GM21390 (cell line): ENCODE measurements around the gene MC4R.
"Not testable (repeated sequence)": the region's sequence is repeated elsewhere in the genome, so short reads cannot be mapped to it uniquely, and the experiment has no call there.

ENCODE experiments used
- ATAC-seq: cut with Tn5 transposase; IDR thresholded peaks from one replicate; pipeline ENCODE4 v1.9.1; 2021; ENCODE audit not compliant: unreplicated experiment

The MC4R gene

DNA sequence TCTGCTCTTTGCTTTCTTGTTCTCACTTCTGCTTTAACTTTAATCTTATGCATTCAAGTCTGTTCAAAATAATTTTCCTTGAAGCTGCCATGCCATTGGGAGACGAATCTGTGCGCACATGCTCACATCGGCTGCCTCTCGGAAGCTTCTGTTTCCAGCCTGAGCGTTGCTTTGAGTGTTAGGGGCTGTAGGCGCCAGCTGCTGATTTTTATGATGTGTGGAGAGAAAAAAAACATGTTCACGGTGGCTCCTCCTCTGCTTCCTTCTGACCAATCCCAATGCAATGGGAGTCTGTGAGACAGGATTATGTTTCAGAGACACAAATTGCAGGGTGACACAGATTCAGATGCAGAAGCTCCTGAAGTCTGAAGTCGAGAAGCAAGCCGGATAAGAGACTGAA is at the start of gene MC4R:
TSS of gene MC4R (minus strand) at position 180 of the 400 bp plus-strand sequence. CDS start 426 bp downstream, outside the sequence.
- no peak for ATAC-seq

DNA sequence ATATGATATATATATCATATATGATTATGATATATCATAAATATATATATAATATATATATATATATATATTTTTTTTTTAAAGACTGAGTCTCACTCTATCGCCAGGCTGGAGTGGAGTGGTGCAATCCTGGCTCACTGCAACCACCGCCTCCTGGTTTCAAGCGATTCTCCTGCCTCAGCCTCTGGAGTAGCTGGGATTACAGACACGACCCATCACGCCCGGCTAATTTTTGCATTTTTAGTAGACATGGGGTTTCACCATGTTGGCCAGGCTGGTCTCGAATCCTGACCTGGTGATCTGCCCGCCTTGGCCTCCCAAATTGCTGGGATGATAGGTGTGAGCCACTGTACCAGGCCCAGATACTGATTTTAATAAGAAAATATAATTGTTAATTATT is 49.7 kb upstream of the MC4R start:
- ATAC-seq: not testable (repeated sequence)

DNA sequence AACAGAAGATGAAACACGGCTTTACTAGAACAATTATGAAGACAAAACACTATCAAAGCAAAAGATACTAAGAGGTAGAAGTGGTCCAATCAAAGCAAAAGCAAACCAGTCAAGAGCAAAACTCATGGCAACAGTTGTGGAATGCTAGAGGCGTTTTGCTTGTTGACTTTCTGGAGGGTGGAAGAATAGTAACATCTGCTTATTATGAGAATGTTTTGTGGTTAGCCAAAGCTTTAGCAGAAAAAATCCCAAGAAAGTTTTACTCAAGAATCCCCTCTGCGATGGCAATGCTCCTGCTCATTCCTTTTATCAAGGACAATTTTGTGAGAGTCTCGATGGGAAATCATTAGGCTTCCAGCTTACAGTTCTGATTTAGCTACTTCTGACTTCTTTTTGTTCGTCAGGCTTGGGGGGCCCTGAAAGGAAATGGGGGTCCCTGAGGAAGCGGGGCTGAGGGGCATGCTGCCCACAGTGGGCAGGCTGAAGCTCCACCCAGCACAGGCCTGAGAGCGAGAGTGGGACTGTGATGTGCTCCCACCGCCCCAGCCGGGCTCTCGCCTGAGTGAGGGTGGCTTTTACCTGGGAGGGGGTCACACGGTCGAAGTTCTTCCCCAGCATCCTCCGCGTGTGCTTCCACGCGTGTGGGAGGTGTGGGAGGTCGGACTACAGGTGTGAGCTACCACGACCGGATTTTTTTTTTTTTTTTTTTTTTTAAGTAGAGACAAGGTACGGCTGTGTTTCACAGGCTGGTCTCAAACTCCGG is 49.0 kb upstream of the MC4R start:
- ATAC-seq: no peak

DNA sequence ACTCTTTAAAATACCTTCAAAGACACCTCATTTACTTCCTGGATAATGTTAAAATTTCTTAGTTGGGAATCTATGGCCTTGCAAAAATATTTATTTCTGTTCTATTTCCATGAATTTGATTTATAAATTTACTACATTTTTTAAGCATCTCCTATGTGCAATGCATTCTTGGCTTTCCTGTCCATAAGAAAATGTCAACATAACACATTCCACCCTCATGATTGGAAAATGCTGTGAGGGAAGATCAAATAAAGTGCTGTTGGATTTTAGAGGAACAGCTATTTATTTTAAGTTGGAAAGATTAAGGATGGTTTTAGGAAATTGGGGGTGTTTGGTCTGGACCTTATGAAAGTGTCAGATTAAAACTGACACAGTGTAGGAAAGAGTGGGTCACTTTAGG is 45.4 kb upstream of the MC4R start:
- ATAC-seq: no peak

DNA sequence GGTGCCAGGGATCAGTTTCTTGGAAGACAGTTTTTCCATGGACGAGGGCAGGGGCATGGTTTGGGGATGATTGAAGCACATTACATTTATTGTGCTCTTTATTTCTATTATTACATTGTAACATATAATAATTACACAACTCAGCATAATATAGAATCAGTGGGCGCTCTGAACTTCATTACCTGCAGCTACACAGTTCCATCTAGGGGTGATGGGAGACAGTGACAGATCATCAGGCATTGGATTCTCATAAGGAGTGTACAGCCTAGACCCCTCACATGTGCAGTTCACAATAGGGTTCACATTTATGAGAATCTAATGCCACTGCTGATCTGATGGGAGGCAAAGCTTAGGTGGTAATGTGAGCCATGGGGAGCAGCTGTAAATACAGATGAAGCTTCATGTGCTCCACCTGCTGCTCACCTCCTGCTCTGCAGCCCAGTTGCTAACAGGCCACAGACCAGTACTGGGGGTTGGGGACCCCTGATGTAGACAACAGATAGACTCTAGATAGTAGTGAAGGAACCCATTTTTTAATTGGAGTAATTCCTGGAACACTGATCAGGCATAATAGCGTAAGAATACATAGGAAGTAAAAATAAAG is 41.5 kb upstream of the MC4R start:
- peak; percentile 66 for ATAC-seq

DNA sequence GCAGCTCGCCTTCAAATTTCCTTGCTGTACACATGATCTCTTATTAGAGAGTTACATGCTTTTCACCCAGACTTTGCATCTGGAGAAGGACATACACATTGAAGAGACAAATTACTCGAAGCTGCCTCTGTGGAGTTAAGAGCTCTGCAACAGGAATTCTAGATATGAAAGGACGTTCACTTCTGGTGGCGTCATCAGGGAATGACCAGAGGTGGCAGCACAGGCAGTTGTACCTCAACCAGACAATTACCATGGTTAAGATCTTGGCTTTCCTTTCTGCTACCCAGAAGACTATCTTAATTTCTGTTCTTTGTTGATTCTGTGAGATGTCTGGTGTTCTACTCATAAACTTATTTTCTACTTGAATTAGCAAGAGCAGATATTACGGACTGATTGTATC is 39.1 kb upstream of the MC4R start:
- no peak for ATAC-seq

DNA sequence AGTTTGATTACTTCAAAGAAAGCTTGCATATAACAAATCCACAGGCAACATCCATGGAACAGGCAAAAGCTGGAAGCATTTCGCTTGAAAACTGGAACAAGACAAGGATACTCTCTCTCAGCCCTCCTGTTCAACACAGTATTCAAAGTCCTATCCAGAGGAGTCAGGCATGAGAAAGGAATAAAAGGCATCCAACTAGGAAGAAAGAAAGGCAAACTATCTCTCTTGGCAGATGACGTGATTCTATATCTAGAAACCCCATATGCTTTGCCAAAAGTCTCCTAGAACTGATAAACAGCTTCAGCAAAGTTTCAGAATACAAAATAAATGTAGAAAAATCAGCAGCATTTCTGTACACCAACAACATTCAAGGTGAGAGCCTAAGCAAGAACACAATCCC is 34.1 kb upstream of the MC4R start:
- no peak for ATAC-seq

DNA sequence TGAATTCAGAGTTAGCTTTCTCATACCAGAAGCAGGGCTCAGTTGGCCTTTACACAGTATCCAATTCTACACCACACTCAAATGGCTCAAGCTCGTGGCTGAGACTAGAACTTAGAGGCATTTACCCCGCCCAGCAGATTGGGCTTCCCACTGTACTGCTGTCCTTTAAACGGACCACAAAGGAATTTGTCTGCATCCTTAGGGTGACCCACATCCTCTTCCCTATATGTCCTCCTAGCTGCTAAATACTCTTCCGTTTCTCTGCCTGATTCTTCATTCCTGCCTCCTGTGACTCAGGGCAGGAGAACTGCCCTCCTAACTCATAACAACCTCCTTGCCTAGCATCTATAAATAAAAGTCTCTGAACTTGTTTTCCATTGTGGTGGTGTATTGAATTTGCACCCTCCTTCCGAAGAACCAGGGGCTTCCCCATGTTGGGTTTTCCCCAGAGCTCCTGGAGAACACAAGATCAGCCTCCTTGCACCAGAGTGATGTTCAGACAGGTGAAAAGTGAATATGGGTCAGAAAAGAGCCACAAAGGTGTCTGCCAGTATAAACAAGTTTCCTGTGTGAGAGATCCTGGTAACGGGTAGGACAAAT is 32.0 kb upstream of the MC4R start:
- ATAC-seq: no peak

DNA sequence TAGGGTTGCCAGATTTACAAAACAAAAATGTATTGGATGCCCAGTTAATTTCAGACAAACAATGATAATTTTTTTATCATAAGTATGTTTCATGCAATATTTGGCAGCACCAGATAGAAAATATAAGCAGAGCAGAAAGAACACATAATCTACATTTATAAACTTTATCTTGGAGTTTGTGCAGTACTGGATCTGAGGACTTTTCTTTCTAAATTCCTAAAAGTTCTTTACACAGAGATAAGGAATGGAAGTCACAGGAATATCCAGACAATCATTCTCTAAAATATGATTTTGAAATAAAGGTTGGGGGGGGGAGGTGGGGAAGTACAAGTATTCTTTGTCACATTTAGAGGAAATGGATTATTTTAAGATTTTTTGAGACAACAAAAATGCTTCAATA is 28.8 kb upstream of the MC4R start:
- no peak for ATAC-seq

DNA sequence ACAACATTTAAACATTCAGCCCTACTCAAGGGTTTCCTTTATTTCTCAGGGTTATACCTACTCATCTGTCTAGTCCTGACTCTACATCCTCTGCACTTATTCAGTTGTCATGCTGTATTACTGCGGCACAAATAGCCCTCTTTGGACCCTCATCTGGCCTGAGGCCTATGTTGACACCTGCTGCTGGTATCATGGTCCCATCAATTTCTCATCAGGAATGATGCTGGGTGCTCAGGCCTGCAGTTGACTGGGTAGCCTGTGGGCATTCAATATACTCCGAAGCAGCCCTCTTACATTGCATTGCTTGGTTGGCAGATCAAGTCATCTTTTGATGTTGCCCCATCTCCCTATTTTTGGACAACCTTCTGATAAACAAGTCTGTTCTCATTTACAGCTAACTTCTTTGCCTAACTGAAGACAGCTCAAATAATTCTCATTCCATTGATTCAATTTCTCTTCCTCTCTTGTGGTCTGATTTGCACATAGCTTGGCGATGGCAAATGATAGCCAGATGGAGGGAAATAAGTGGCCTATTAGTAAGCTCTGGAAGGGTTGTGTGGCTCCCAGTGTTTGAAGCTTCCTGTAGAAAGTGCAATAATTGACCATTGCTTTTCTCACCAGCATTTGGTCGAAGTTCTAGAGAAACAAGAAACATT is 19.1 kb upstream of the MC4R start:
- no peak for ATAC-seq

DNA sequence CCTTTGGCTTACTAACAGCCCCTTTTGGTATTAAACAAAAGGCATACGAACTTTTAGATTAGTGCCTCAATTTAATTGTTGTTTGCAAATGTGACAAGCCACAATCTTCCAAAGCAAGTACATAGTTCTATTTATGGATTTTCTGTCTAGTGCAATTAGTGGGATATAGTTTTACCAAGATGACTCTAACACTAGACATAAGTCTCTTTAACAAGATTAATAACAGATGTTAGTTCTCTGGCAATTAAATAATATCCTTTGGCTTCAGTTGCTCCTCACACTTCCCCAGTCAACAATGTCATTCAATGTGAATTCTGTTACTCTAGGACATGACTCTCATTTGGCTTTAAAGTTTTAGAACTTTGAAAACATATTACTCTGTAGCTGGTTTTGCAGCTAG is 16.7 kb upstream of the MC4R start:
- ATAC-seq: no peak

DNA sequence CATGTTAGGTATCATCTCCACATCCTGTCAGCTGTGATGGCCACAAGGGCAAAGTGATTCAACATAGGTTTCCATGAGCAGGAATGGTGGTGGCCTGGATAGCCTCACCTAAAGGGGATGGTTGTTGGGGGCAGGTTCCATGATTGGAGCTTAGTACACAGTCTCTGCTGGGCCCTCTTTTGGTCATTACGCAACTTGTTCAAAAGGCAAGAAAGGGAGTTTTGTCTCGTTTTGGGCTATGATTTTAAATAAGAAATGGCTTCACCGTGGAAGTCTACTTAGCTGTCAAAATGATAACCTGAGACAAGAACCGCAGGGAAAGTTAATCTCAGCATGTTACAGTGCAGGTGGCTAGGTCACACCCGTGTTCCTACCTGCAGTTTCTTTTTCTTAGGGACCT is 13.1 kb upstream of the MC4R start:
- ATAC-seq: no peak

DNA sequence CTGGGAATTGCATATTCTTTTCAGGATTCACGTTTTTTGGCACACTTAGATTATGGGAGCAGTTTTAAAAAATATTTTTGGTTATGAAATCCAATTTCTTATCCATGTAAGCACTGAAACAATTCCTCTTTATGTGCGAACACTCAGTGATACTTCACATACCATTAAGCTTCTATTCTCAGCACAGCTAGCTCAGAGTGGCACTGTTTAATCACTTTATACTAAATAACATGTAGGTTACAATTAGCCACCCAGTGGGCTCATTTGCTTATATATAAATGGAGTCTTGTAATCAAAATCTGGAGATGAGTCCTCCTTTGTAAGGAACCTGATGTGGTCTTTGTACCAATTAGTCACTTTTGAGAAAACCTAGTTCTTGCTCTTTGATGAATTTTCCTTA is 11.3 kb upstream of the MC4R start:
- no peak for ATAC-seq

DNA sequence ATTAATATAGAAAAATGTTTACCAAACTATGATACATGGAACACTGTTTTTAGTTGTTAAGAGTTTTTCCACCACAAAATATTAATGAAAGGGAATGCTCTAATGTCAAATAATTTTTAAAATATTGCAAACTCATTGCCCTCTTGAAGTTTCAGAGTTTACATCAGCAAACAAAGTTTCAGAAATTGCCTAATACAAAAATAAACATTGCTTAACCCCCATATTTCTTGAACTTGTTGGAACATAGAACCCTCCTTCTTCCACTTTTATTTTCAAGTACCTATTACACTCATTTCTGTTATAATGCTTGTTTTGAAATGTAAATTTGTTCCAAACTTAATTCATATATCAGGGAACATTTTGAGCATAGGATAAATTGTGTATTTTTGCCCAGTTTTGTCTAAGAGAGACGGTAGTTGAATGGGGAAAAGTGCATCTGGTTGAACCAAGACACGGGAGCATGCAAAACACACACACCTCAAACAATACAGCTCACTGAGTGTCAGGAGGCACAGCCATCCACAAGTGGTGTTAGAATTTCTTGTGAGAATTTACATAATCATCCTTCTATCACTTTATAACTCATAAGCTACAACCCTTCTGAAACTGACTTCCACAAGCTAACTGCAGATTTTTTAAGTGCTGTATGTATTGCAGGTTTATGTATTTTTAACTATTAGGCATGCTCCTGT is 5.3 kb upstream of the MC4R start:
- ATAC-seq: no peak

DNA sequence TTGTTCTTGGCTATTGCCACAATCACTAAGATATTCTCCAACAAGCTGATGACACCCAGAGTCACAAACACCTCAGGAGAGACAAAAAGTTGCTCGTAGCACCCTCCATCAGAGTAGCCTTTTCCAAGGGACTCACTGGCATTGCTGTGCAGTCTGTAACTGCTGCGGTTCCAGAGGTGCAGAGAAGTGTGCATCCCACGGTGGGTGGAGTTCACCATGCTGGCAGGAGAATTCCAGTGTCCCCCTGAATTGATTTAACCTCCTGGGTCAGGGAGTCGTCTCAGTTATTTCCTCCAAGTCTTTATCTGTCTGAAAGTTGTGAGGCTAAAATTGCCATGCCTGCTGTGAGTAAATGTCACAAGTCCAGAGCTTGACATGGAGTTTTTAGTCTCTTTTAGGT is 443 bp downstream of the MC4R start:
- no peak for ATAC-seq

DNA sequence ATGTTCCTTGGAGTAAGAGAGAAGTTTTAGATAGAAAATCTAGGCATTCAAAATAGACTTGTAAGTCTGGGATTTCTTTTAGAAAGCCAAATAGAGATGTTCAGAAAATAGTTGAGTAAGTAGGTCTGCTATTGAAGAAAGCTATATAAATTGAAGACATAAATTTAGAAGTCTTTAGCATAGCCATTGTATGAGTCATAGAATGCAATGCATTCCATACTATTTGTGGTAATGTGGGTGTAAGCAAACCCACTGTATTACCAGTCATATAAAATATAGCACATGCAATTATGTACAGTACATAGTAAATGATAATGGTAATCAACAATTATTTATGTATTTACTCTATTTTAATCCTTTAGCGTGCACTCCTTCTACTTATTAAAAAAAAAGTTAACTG is 14.1 kb downstream of the MC4R start:
- no peak for ATAC-seq

DNA sequence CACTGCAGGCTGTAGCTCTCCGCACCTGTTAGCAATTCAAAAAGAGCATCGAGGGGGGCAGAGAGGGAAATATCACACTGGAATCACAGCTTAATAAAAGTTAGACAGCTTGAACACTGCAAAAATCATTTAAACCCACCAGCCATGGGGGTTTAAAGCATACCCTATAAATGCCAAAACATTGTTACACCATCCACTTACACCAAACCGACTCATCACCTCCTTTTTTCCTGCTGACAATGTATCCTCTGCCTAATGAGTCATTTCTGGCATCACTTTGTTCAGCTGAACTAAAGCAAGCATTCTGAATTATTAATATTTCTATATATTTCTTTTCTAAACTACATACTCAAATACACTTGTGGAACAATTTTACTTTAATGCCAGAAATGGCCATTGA is 21.6 kb downstream of the MC4R start:
- ATAC-seq: no peak

DNA sequence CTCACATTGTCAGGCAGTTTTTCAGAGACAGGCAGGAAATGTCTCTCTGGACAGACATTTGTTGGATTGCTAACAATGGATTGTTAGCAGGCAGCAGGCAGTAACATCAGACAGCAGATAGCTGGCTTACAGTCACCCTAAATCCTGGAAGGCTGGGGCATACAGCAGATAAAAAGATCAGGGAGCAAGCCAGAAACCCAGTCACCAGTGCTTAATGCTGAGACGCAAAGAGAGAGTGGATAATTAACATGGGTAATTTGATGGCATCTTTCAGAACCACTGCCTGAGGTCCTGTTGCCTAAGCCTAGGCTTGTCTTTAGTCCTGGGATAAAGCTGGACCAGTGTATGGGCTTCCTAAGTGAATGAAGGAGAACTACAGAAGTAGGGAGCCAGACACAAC is 22.4 kb downstream of the MC4R start:
- no peak for ATAC-seq

DNA sequence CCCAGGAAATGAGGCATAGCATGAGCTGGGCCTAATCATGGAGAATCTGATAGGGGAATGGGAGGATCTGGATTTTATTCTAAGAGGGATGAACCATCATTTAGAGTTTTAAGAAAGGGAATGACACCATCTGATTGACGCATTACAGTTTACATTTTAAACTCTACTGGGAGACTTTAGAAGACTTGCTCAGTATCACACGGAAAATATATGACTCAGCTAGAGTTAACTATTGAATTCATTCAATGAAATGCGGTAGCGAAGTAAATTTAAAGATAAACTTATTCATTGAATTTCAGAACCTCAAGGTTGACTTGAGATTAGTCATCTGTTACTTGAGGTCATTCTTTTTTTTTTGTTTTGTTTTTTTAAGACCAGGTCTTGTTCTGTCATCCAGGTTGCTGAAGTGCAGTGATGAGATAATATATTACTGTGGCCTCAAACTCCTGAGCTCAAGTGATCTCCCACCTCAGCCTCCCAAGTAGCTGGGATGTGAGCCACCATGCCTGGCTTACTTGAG is 25.0 kb downstream of the MC4R start:
- ATAC-seq: no peak

DNA sequence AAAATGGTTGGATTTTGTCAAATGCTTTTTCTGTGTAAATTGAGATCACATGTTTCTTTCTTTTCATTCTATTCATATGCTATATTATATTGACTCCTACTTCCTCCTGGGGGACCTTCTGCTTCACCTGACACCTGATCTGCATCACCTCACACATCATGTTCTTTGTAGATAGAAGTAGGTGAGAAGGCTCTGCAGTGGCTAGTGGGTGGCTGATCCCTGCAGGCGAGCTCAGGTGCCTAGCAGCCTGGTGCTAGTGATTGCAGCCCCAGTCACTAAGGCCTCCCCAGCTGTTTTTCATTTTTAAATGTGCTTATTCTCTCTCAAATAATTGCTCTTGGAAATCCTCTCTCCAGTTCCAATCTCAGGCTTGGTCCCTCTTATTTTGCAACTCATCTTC is 33.6 kb downstream of the MC4R start:
- no peak for ATAC-seq

DNA sequence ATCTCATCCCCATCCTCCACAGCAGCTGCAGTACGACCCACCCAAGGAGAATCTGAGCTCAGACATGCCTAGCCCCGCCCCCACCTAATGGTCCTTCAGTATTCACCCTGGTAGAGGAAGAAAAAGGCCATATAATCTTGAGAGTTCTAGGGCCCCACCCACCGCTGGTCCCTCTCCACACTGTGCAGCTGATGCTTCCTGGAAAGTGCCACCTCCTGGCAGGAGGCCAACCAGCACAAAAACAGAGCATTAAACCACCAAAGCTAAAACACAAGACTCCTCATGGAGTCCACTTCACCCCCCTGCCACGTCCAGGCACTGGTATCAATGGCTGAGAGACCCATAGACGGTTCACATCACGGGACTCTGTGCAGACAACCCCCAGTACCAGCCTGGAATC is 40.7 kb downstream of the MC4R start:
- no peak for ATAC-seq
